ELF-1 (cell line): ENCODE results near the gene ADIPOR2.
A peak's percentile ranks its signal among the peaks of the same experiment; 100 is the strongest.
"Not testable (repeated sequence)": the region's sequence is repeated elsewhere in the genome, so short reads cannot be mapped to it uniquely, and the experiment has no call there.

Experiments
- DNase-seq: peaks from one replicate; pipeline ENCODE4 v3.0.0-alpha.2; 2016; ENCODE audit warnings: low read depth, low spot score

Gene ADIPOR2

GRCh38 chr12:1732914-1733313, 42.0 kb downstream of the ADIPOR2 start:
- DNase-seq: no peak

DNA sequence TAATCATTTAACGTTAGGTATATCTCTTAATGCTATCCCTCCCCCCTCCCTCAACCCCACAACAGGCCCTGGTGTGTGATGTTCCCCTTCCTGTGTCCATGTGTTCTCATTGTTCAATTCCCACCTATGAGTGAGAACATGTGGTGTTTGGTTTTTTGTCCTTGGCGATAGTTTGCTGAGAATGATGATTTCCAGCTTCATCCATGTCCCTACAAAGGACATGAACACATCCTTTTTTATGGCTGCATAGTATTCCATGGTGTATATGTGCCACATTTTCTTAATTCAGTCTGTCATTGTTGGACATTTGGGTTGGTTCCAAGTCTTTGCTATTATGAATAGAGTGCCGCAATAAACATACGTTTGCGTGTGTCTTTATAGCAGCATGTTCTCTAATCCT, 42.8 kb downstream of the ADIPOR2 start:
- not testable (repeated sequence) for DNase-seq

DNA sequence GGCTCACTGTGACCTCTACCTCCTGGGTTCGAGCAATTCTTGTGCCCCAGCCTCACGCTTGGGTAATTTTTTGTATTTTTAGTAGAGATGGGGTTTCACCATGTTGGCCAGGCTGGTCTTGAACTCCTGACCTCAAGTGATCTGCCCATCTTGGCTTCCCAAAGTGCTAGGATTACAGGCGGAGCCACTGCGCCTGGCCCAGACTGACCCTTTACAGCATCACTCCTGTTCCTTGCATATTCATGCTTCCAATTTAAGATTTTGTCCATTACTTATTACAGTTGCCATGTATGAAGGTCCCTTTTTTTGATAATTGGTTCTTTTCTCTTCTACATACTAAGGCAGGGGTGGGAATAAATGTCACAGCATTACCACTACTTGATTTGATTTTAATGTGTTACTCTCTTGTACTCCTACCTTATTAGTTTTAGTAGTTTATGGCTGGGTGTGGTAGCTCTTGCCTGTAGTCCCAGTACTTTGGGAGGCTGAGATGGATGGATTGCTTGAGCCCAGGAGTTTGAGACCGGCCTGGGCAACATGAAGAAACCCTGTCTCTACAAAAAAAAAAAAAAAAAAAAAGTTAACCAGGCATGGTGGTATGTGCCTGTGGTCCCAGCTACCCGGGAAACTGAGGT, 46.9 kb downstream of the ADIPOR2 start:
- DNase-seq: no peak

DNA sequence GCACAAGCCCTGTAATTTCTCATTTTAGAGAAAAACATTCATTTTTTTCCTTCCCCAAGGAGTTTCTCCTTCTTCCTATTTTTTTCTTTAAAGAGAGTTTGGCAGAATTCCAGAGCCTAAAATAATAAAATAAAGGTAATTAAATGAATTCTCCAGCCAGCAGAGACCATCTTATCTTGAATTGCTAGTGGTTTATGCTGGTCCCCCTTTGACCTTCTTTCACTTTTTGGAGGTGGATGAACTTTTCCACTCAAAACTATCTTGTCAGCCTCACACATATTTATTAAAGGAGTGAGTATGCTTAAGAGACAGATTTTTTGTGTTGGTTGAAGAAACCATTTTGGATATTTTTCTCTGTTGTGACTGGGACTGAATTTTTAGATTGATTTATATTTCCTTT, 47.6 kb downstream of the ADIPOR2 start:
- DNase-seq: no peak

GRCh38 chr12:1739368-1739767, 48.5 kb downstream of the ADIPOR2 start:
- DNase-seq: no peak

- no peak for DNase-seq
These were observed 49.5 kb downstream of the ADIPOR2 start for GRCh38 chr12:1740161-1740948.

- DNase-seq: no peak
These were observed 50.5 kb downstream of the ADIPOR2 start for GRCh38 chr12:1741154-1741949.

- peak; percentile 16 for DNase-seq
These were observed 54.1 kb downstream of the ADIPOR2 start for GRCh38 chr12:1744932-1745331.

GRCh38 chr12:1747609-1748008, 56.7 kb downstream of the ADIPOR2 start:
- DNase-seq: no peak

- DNase-seq: no peak
These were observed 58.1 kb downstream of the ADIPOR2 start for GRCh38 chr12:1749019-1749418.

DNA sequence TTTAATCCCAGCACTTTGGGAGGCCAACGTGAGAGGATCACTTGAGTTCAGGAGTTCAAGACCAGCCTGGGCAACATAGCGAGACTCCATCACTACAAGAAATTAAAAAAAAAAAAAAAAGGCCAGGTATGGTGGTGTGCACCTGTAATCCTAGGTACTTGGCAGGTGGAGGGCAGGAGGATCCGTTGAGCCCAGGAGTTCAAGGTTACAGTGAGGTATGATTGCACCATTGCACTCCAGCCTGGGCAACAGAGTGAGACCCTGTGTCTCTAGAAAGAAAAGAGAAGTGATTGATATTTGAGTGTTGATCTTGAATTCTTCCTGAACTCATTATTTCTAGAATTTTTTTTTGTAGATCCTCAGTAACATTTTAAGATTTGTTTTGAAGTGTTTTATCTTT, 59.4 kb downstream of the ADIPOR2 start:
- no peak for DNase-seq

DNA sequence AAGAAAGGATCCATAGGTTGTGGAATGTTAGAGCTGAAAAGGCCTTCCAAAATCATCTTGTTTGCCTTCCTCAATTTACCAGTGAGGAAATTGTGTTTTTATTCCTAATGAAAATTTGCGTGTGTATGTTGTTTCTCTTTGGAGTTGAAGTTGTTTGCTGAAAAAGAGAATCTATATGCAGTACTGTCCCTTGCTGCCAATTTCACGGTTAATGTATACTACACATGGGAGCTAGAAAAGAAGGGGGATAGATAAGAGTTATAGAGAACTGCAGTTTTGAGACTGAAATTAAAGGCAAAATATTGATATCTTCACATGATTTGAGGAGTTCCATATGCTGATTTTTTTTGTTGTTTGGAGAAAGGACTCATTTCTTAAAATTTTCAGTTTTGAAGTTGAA, 67.5 kb downstream of the ADIPOR2 start:
- no peak for DNase-seq

- no peak for DNase-seq
These were observed 68.0 kb downstream of the ADIPOR2 start for GRCh38 chr12:1758887-1759286.

DNA sequence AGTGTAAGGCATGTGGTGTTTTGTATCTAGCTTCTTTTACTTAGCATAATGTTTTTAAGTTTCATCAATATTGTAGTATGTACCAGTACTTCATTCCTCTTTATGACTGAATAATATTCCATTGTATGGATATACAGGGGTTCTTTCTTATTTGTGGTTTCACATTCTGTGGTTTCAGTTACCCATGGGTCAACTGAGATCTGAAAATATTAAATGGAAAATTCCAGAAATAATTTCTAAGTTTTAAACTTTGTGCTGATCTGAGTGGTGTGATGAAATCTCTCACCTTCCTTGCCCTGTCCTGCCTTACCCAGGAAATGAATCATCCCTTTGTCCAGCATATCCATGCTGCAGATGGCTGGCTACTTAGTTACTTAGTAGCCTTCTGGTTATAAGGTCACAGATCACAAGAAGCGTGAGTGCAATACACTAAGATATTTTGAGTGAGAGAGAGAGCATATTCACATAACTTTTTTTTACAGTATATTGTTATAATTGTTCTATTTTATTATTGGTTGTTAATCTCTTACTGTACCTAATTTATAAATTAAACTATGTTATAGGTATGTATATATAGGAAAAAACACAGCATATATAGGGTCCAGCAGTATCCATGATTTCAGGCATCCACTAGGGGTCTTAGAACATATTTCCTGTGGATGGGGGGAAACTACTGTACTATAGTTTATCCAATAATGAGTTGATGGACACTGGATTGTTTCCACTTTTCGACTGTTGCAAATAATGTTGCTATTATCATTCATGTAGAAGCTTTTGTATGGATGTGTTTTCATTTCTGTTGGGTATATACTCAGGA, 69.9 kb downstream of the ADIPOR2 start:
- DNase-seq: no peak

DNA sequence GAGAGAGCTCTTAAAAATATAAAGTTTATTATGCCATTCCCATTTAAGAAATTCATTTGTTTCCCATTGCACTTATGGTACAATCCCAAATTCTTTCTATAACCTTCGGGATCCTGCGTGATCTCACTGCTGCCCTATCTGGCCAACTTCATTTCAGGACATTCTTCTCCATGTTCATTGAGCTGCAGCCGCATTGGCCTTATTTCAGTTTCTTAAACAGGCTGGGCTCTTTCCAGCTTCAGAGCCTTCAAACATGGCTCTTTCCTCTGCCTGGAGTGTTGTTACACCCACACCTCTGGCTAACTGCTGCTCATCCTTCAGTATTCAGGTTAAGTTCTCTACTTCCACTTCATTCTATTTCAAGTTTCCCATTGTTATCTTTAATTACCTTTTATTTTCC, 71.0 kb downstream of the ADIPOR2 start:
- DNase-seq: no peak

GRCh38 chr12:1763153-1763552, 72.3 kb downstream of the ADIPOR2 start:
- DNase-seq: no peak

DNA sequence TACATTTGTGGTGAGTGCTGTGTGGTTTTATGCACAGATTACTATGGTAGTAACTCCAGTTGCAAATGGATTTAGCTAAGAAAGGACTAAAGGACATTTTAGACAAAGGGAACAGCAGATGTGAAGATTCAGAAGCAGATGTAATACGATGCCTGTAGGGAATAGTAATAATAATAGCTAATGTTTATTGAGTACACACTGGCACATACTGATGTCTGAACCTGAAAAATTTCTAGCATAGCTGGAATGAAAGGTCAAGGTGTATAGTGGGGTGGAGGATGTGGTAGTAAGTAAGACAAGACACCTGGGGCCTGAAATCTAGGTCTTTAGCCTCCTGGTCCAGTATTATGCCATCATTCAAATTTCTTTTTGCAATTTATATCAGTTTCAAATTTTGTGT, 75.2 kb downstream of the ADIPOR2 start:
- DNase-seq: no peak

DNA sequence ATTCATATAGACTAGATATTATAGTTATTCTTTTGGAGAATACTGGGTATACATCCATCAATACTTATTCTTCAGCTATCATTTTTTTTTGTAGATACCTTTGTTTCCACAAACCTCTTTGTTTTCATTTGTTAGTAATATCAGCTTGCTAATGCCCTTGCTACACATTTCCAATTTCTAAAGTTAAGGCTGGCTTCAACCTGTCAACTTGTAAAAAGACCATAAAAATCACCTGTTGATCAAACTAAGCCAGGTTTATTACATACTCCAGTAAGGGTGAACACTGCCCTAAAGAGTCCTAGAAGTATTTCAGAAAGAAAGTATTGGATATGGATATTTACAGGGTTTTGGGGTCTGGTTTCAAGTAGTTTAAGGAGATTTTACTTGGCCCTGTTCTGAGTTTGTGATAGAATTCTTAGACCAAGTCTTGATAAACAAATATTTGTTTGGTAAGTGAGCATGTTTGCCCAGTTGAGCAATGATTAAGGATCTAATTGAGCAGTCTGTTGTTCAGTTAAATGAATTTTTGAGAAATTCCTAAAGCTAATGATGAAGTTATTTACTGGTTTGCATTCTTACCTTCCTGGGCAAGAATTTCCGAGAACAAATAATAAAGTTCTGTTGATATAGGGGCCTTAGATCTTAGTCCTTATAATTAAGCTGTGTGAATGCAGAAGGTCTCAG, 76.7 kb downstream of the ADIPOR2 start:
- no peak for DNase-seq

DNA sequence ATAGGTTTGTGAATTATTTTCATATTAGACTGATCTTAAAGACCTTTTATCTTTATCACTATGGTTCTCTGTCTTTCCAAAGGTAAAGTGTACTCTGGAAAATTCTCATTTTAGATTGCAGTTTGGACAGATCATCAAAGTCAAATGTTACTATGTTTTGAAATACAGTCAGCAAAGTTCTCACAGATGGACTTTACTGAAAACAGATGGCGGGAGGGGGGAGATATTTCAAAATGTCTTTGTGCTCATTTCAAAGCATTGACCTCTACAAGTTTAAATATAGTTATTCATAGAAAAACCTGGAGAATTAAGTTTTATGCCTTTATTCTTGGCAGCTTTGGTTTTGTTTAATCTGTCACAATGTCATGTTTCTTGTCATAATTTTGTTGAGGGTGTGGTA, 77.7 kb downstream of the ADIPOR2 start:
- no peak for DNase-seq

- no peak for DNase-seq
These were observed 79.1 kb downstream of the ADIPOR2 start for GRCh38 chr12:1769809-1770494.
